Gastroesophageal sphincter (tissue), 3 donors: ENCODE data around the gene RGCC.

Experiments used
- CTCF ChIP-seq, 4 experiments: fragments of 200-600 bp in 2 of 4; fragments of 450-650 bp in 2 of 4; sonication (generic) in 1 of 4; IDR thresholded peaks; one replicate each; pipeline ENCODE4 v1.5.1; 2017 to 2019; ENCODE audit warnings: antibody characterized with exemption in 4 of 4, mild to moderate bottlenecking in 2 of 4, moderate library complexity in 2 of 4
- EP300 ChIP-seq: sonication (generic); formaldehyde crosslinking; IDR thresholded peaks from one replicate; pipeline ENCODE4 v1.6.1; 2017; ENCODE audit warnings: antibody characterized with exemption, mild to moderate bottlenecking
- POLR2A ChIP-seq, 2 donors: fragments of 450-650 bp; IDR thresholded peaks; one replicate each; pipeline ENCODE4 v1.6.1; 2017; ENCODE audit warnings: antibody characterized with exemption in 2 of 2, mild to moderate bottlenecking in 2 of 2, moderate library complexity in 1 of 2
- POLR2AphosphoS5 ChIP-seq: sonication (generic); formaldehyde crosslinking; IDR thresholded peaks from one replicate; pipeline ENCODE4 v1.6.1; 2017; ENCODE audit warnings: antibody characterized with exemption

GRCh38 chr13:41443969-41444368 is 13.4 kb upstream of the RGCC start:
- TF ChIP-seq CTCF (IDR thresholded peaks at IDR 0.05) (no peak), POLR2A (IDR thresholded peaks at IDR 0.05) (no peak), POLR2AphosphoS5 (no peak), EP300 (no peak)
